Glutamatergic neuron (in vitro differentiated cells): ENCODE data around the gene NIBAN1. TPM values are rescaled to one million over a fixed set of nuclear protein-coding genes. Genes with fewer than 3 reads are reported as not detected.

Experiments
- DNase-seq: peaks from one replicate; pipeline ENCODE4 v3.0.0; 2022
- H3K27ac Mint-ChIP-seq: one replicate; pipeline ENCODE4 v1.8.0; 2020; ENCODE audit warnings: mild to moderate bottlenecking, mixed read lengths, inconsistent platforms; ENCODE audit not compliant: unreplicated experiment
- H3K27me3 Mint-ChIP-seq: one replicate; pipeline ENCODE4 v1.8.0; 2020; ENCODE audit warnings: mild to moderate bottlenecking, moderate library complexity, mixed read lengths, inconsistent platforms; ENCODE audit not compliant: unreplicated experiment
- H3K36me3 Mint-ChIP-seq: one replicate; pipeline ENCODE4 v1.8.0; 2020; ENCODE audit warnings: mild to moderate bottlenecking, mixed read lengths, inconsistent platforms; ENCODE audit not compliant: unreplicated experiment
- H3K4me1 Mint-ChIP-seq: one replicate; pipeline ENCODE4 v1.8.0; 2020; ENCODE audit warnings: mild to moderate bottlenecking, low read depth, mixed read lengths, inconsistent platforms; ENCODE audit not compliant: unreplicated experiment
- H3K4me3 Mint-ChIP-seq: one replicate; pipeline ENCODE4 v1.8.0; 2020; ENCODE audit warnings: mild to moderate bottlenecking, mixed read lengths, inconsistent platforms; ENCODE audit not compliant: unreplicated experiment
- H3K9me3 Mint-ChIP-seq: one replicate; pipeline ENCODE4 v1.8.0; 2020; ENCODE audit warnings: mild to moderate bottlenecking, moderate library complexity, mixed read lengths, inconsistent platforms; ENCODE audit not compliant: unreplicated experiment
- CTCF ChIP-seq: fragments of 200-600 bp; sonication (generic); IDR thresholded peaks from one replicate; pipeline ENCODE4 v1.5.0; 2021; ENCODE audit not compliant: partially characterized antibody, unreplicated experiment
- total RNA-seq: library from RNA; stranded (reverse); fragmentation: NEBNext Ultra II Directional; extraction: Animal tissue kit (Norgen Biotek cat#: 25700); gene quantifications from one replicate; pipeline ENCODE4 v1.2.1, GENCODE V29; 2021; ENCODE audit not compliant: unreplicated experiment

Gene NIBAN1
- total RNA-seq, 1 donor from 2014 or later: 2.4 TPM

- Mint-ChIP-seq H3K9me3 (no peaks in the 10 kb centered on the region), H3K4me3 (no peak overlapping the region), H3K36me3 (no peaks in the 10 kb centered on the region), H3K4me1 (no peaks in the 10 kb centered on the region), H3K27ac (no peak overlapping the region), H3K27me3 (no peaks in the 10 kb centered on the region)
- no peak for TF ChIP-seq CTCF
- no peak for DNase-seq
These were observed 42.0 kb downstream of the NIBAN1 start for GRCh38 chr1:184932319-184932718.

DNA sequence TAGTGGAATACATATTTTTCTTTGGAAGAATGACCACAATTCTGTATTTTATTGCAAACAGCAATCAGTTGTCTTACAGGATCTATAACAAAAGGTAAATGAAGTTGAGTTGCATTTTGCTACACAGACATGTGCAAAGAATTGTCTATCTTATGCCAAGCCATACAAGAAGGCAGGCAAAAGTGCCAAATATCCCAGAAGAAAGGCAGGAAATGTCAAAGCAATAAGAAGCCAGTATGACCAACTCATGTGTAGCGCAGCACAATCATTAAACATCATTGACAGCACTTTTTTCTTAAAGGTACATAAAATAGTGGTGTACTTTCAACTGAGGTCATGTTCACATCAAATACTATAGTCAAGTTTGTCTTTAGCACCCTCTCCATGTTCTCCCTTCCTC, 42.7 kb downstream of the NIBAN1 start:
- peaks cover 3% of the 10 kb centered on the region for H3K9me3 Mint-ChIP-seq

DNA sequence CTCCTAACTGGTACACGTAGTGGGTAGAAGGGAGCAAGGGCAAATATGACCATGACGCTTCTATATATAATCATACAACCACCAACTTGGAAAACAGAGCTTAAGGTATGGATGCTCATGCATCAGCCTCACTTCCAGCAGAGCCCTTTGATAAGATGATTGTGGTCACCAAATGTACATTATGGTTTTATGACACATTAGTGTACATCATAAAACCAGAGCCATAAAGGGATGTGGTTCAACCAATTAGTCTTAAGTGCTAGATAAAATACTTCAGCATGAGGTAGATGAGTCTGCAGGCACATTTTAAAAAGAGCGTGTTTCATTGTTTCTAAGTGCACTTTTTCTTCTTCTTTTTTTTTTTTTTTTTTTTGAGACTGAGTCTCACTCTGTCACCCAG, 43.7 kb downstream of the NIBAN1 start:
- Mint-ChIP-seq H3K27ac (no peak overlapping the region), H3K9me3 (peaks cover 3% of the 10 kb centered on the region), H3K4me1 (no peaks in the 10 kb centered on the region), H3K36me3 (peaks cover 5% of the 10 kb centered on the region), H3K27me3 (peaks cover 2% of the 10 kb centered on the region), H3K4me3 (no peak overlapping the region)
- DNase-seq: no peak
- TF ChIP-seq CTCF: no peak

More for the DNA sequence above, 42.7 kb downstream of the NIBAN1 start:
- H3K27ac Mint-ChIP-seq: no peak overlapping the region
- no peaks in the 10 kb centered on the region for H3K4me1 Mint-ChIP-seq
- H3K27me3 Mint-ChIP-seq: peaks cover 2% of the 10 kb centered on the region
- TF ChIP-seq CTCF: no peak
- H3K4me3 Mint-ChIP-seq: no peak overlapping the region
- H3K36me3 Mint-ChIP-seq: peaks cover 5% of the 10 kb centered on the region
- DNase-seq: no peak

GRCh38 chr1:184930232-184930631, 44.1 kb downstream of the NIBAN1 start:
- no peak for TF ChIP-seq CTCF
- no peak overlapping the region for H3K27ac Mint-ChIP-seq
- no peak for DNase-seq
- H3K4me3 Mint-ChIP-seq: no peak overlapping the region
- peaks cover 3% of the 10 kb centered on the region for H3K9me3 Mint-ChIP-seq
- no peaks in the 10 kb centered on the region for H3K4me1 Mint-ChIP-seq
- H3K36me3 Mint-ChIP-seq: peaks cover 5% of the 10 kb centered on the region
- peaks cover 2% of the 10 kb centered on the region for H3K27me3 Mint-ChIP-seq

GRCh38 chr1:184929711-184930202, 44.6 kb downstream of the NIBAN1 start:
- Mint-ChIP-seq H3K27ac (no peak overlapping the region), H3K9me3 (peaks cover 3% of the 10 kb centered on the region), H3K4me1 (no peaks in the 10 kb centered on the region), H3K27me3 (peaks cover 2% of the 10 kb centered on the region), H3K36me3 (peaks cover 5% of the 10 kb centered on the region), H3K4me3 (no peak overlapping the region)
- TF ChIP-seq CTCF: no peak
- no peak for DNase-seq
